H9 (cell line): ENCODE data around the gene DYRK1A. TPM values are rescaled to one million over a fixed set of nuclear protein-coding genes. Genes with fewer than 3 reads are reported as not detected.

Source experiments
- DNase-seq: peaks from one replicate; pipeline ENCODE4 v3.0.0-alpha.2; 2017
- H2AFZ ChIP-seq: one replicate; pipeline ENCODE4 v1.6.1; 2013; ENCODE audit warnings: mild to moderate bottlenecking, low read length, control low read depth, moderate library complexity
- H2AK5ac ChIP-seq: 2 replicates; pipeline ENCODE4 v1.6.1; 2013; ENCODE audit warnings: low read length, control low read depth, mixed read lengths; ENCODE audit not compliant: insufficient read length
- H2BK120ac ChIP-seq: one replicate; pipeline ENCODE4 v1.6.1; 2013; ENCODE audit warnings: low read depth, mild to moderate bottlenecking, low read length, control low read depth, inconsistent platforms; ENCODE audit not compliant: poor library complexity, severe bottlenecking
- H2BK12ac ChIP-seq: 2 replicates; pipeline ENCODE4 v1.6.1; 2013; ENCODE audit warnings: low read length, control low read depth, mixed read lengths, low read depth; ENCODE audit not compliant: insufficient read length
- H2BK15ac ChIP-seq: 2 replicates; pipeline ENCODE4 v1.6.1; 2013; ENCODE audit warnings: low read depth, low read length, control low read depth
- H2BK20ac ChIP-seq: one replicate; pipeline ENCODE4 v1.6.1; 2013; ENCODE audit warnings: low read depth, mild to moderate bottlenecking, low read length, control low read depth, inconsistent platforms; ENCODE audit not compliant: poor library complexity, severe bottlenecking
- H2BK5ac ChIP-seq: 2 replicates; pipeline ENCODE4 v1.6.1; 2013; ENCODE audit warnings: low read length, control low read depth, mixed read lengths; ENCODE audit not compliant: insufficient read length
- H3K14ac ChIP-seq: 2 replicates; pipeline ENCODE4 v1.6.1; 2013; ENCODE audit warnings: low read length, control low read depth; ENCODE audit not compliant: insufficient read depth
- H3K18ac ChIP-seq: 2 replicates; pipeline ENCODE4 v1.6.1; 2013; ENCODE audit warnings: low read depth, mild to moderate bottlenecking, mixed read lengths, low read length, control low read depth; ENCODE audit not compliant: insufficient read length
- H3K23ac ChIP-seq: 2 replicates; pipeline ENCODE4 v1.6.1; 2013; ENCODE audit warnings: low read length, control low read depth, mixed read lengths, low read depth; ENCODE audit not compliant: insufficient read length
- H3K23me2 ChIP-seq: 2 replicates; pipeline ENCODE4 v1.6.1; 2013; ENCODE audit warnings: low read depth, mild to moderate bottlenecking, mixed read lengths, low read length, control low read depth; ENCODE audit not compliant: insufficient read length, poor library complexity, severe bottlenecking
- H3K27ac ChIP-seq: 2 replicates; pipeline ENCODE4 v1.5.1; 2013; ENCODE audit warnings: low read length, control low read depth, mixed read lengths, low read depth; ENCODE audit not compliant: insufficient read length
- H3K27me3 ChIP-seq: 2 replicates; pipeline ENCODE4 v1.6.1; 2013; ENCODE audit warnings: low read length, control low read depth, inconsistent platforms; ENCODE audit not compliant: insufficient read depth
- H3K4ac ChIP-seq: 2 replicates; pipeline ENCODE4 v1.6.1; 2013; ENCODE audit warnings: low read depth, mild to moderate bottlenecking, control low read depth, inconsistent platforms, low read length, moderate library complexity
- H3K4me1 ChIP-seq: 2 replicates; pipeline ENCODE4 v1.6.1; 2013; ENCODE audit warnings: low read length, control low read depth, inconsistent platforms; ENCODE audit not compliant: insufficient read depth
- H3K4me2 ChIP-seq: 2 replicates; pipeline ENCODE4 v1.6.1; 2013; ENCODE audit warnings: low read length, control low read depth, mixed read lengths; ENCODE audit not compliant: insufficient read length, insufficient read depth
- H3K56ac ChIP-seq: 2 replicates; pipeline ENCODE4 v1.6.1; 2013; ENCODE audit warnings: low read depth, mild to moderate bottlenecking, mixed read lengths, low read length, control low read depth; ENCODE audit not compliant: insufficient read length
- H3K79me1 ChIP-seq: 2 replicates; pipeline ENCODE4 v1.6.1; 2013; ENCODE audit warnings: low read depth, mild to moderate bottlenecking, moderate library complexity, low read length, control low read depth, inconsistent platforms; ENCODE audit not compliant: insufficient read depth, poor library complexity, severe bottlenecking
- H3K79me2 ChIP-seq: 2 replicates; pipeline ENCODE4 v1.6.1; 2013; ENCODE audit warnings: low read length, control low read depth, inconsistent platforms; ENCODE audit not compliant: insufficient read depth
- H3K9ac ChIP-seq: 2 replicates; pipeline ENCODE4 v1.6.1; 2013; ENCODE audit warnings: low read length, control low read depth, mixed read lengths; ENCODE audit not compliant: insufficient read length; ENCODE audit errors: extremely low read depth
- H3K9me3 ChIP-seq: one replicate; pipeline ENCODE4 v1.6.1; 2013; ENCODE audit warnings: low read depth, low read length, inconsistent platforms; ENCODE audit not compliant: control insufficient read depth
- H3T11ph ChIP-seq: one replicate; pipeline ENCODE4 v1.6.1; 2013; ENCODE audit warnings: mild to moderate bottlenecking, low read length, control low read depth, inconsistent platforms
- H4K20me1 ChIP-seq: one replicate; pipeline ENCODE4 v1.6.1; 2013; ENCODE audit not compliant: control insufficient read depth, insufficient read length, insufficient read depth
- H4K5ac ChIP-seq: 2 replicates; pipeline ENCODE4 v1.6.1; 2013; ENCODE audit warnings: low read depth, mild to moderate bottlenecking, mixed read lengths, low read length, control low read depth; ENCODE audit not compliant: insufficient read length
- H4K8ac ChIP-seq: replicated peaks from 2 replicates; pipeline ENCODE4 v1.6.1; 2013; ENCODE audit warnings: low read length, control low read depth, mixed read lengths, low read depth; ENCODE audit not compliant: insufficient read length
- H4K91ac ChIP-seq: 2 replicates; pipeline ENCODE4 v1.6.1; 2013; ENCODE audit warnings: low read depth, mild to moderate bottlenecking, moderate library complexity, mixed read lengths, low read length, control low read depth; ENCODE audit not compliant: insufficient read length
- H3K27ac Mint-ChIP-seq, 3 experiments: 2 replicates in 2 of 3; 3 replicates in 1 of 3; pipeline ENCODE4 v1.8.0; 2020 to 2021; ENCODE audit warnings: mixed read lengths in 3 of 3, mild to moderate bottlenecking in 1 of 3, moderate library complexity in 1 of 3
- H3K27me3 Mint-ChIP-seq: 2 replicates; pipeline ENCODE4 v1.8.0; 2021; ENCODE audit warnings: low read depth, mild to moderate bottlenecking, moderate library complexity, mixed read lengths
- H3K36me3 Mint-ChIP-seq, 3 experiments: 2 replicates in 2 of 3; 3 replicates in 1 of 3; pipeline ENCODE4 v1.8.0; 2020 to 2021; ENCODE audit warnings: low read depth in 3 of 3, mixed read lengths in 3 of 3; ENCODE audit not compliant: insufficient read depth in 1 of 3
- H3K4me1 Mint-ChIP-seq, 2 experiments: 2 replicates each; pipeline ENCODE4 v1.8.0; 2020; ENCODE audit warnings: mixed read lengths in 2 of 2
- H3K4me3 Mint-ChIP-seq, 2 experiments: 2 replicates in 1 of 2; 3 replicates in 1 of 2; pipeline ENCODE4 v1.8.0; 2020 to 2021; ENCODE audit warnings: mild to moderate bottlenecking in 2 of 2, mixed read lengths in 2 of 2, moderate library complexity in 1 of 2
- H3K9me3 Mint-ChIP-seq, 2 experiments: 2 replicates in 1 of 2; 3 replicates in 1 of 2; pipeline ENCODE4 v1.8.0; 2020; ENCODE audit warnings: mild to moderate bottlenecking in 2 of 2, mixed read lengths in 2 of 2, moderate library complexity in 1 of 2
- CTCF ChIP-seq: fragments of 200-600 bp; sonication (generic); conservative IDR thresholded peaks from 3 replicates; pipeline ENCODE4 v1.8.0; 2021; ENCODE audit warnings: antibody characterized with exemption, mild to moderate bottlenecking
- WGBS: extraction: QIAGEN DNeasy Blood & Tissue Kit; methylation state at CpG from one replicate; pipeline ENCODE4 v1.1.7; 2013; ENCODE audit warnings: missing lambda C conversion rate, low lambda C conversion rate, mixed read lengths; ENCODE audit not compliant: insufficient read length; ENCODE audit errors: extremely low coverage; 5-methylcytosine and 5-hydroxymethylcytosine counted together
- total RNA-seq: library from RNA; stranded (reverse); gene quantifications from 2 replicates; pipeline ENCODE4 v1.2.1, GENCODE V29; 2021

Gene DYRK1A
- total RNA-seq, 1 experiment from 2014 or later: 73.6 TPM

GRCh38 chr21:37503848-37504467 lies 137.4 kb downstream of the DYRK1A start:
- Histone ChIP-seq H3K56ac (no peak overlapping the region), H2BK20ac (no peak overlapping the region), H3K9me3 (no peaks in the 10 kb centered on the region), H3K4me1 (peaks cover 3% of the 10 kb centered on the region; the same call in 1 of the 2 replicates), H3K27ac (no peak overlapping the region), H3K79me1 (peaks cover 6% of the 10 kb centered on the region), H3K23me2 (no peaks in the 10 kb centered on the region), H4K5ac (no peak overlapping the region), H2BK12ac (no peak overlapping the region), H2AK5ac (no peak overlapping the region), H2BK5ac (no peak overlapping the region), H2BK15ac (no peak overlapping the region), H3K27me3 (no peaks in the 10 kb centered on the region), H3K9ac (no peak overlapping the region), H2AFZ (no peak overlapping the region), H3K18ac (no peak overlapping the region), H4K20me1 (no peaks in the 10 kb centered on the region), H3K14ac (no peak overlapping the region), H3K4me2 (no peak overlapping the region), H4K91ac (no peak overlapping the region), H3K79me2 (peaks cover 2% of the 10 kb centered on the region; the same call in 1 of the 2 replicates), H4K8ac (no peak overlapping the region), H3T11ph (no peak overlapping the region), H2BK120ac (no peak overlapping the region), H3K4ac (no peak overlapping the region), H3K23ac (no peak overlapping the region)
- Mint-ChIP-seq H3K27me3 (no peaks in the 10 kb centered on the region), H3K27ac (peak overlapping the region in 2 of 3 experiments; percentile 34 to 80; a peak in 4 of 7 replicates), H3K4me1 (peaks cover 22 to 29% of the 10 kb centered on the region in 2 experiments), H3K4me3 (no peak overlapping the region), H3K36me3 (peaks cover 34 to 42% (median 35%) of the 10 kb centered on the region in 3 experiments), H3K9me3 (peaks cover 10 to 13% of the 10 kb centered on the region in 2 experiments; a peak in 4 of 5 replicates)
- TF ChIP-seq CTCF: no peak
- no CpG with 5 or more reads among the region's 5 CpGs for WGBS
- no peak for DNase-seq
